Glutamatergic neuron (in vitro differentiated cells): ENCODE results near the gene CDK5R1. TPM values are rescaled to one million over a fixed set of nuclear protein-coding genes. Genes with fewer than 3 reads are reported as not detected.

Experiments
- DNase-seq: peaks from one replicate; pipeline ENCODE4 v3.0.0; 2022
- H3K27ac Mint-ChIP-seq: one replicate; pipeline ENCODE4 v1.8.0; 2020; ENCODE audit warnings: mild to moderate bottlenecking, mixed read lengths, inconsistent platforms; ENCODE audit not compliant: unreplicated experiment
- H3K27me3 Mint-ChIP-seq: one replicate; pipeline ENCODE4 v1.8.0; 2020; ENCODE audit warnings: mild to moderate bottlenecking, moderate library complexity, mixed read lengths, inconsistent platforms; ENCODE audit not compliant: unreplicated experiment
- H3K36me3 Mint-ChIP-seq: one replicate; pipeline ENCODE4 v1.8.0; 2020; ENCODE audit warnings: mild to moderate bottlenecking, mixed read lengths, inconsistent platforms; ENCODE audit not compliant: unreplicated experiment
- H3K4me1 Mint-ChIP-seq: one replicate; pipeline ENCODE4 v1.8.0; 2020; ENCODE audit warnings: mild to moderate bottlenecking, low read depth, mixed read lengths, inconsistent platforms; ENCODE audit not compliant: unreplicated experiment
- H3K4me3 Mint-ChIP-seq: one replicate; pipeline ENCODE4 v1.8.0; 2020; ENCODE audit warnings: mild to moderate bottlenecking, mixed read lengths, inconsistent platforms; ENCODE audit not compliant: unreplicated experiment
- H3K9me3 Mint-ChIP-seq: one replicate; pipeline ENCODE4 v1.8.0; 2020; ENCODE audit warnings: mild to moderate bottlenecking, moderate library complexity, mixed read lengths, inconsistent platforms; ENCODE audit not compliant: unreplicated experiment
- CTCF ChIP-seq: fragments of 200-600 bp; sonication (generic); IDR thresholded peaks from one replicate; pipeline ENCODE4 v1.5.0; 2021; ENCODE audit not compliant: partially characterized antibody, unreplicated experiment
- total RNA-seq: library from RNA; stranded (reverse); fragmentation: NEBNext Ultra II Directional; extraction: Animal tissue kit (Norgen Biotek cat#: 25700); gene quantifications from one replicate; pipeline ENCODE4 v1.2.1, GENCODE V29; 2021; ENCODE audit not compliant: unreplicated experiment

The CDK5R1 gene
- total RNA-seq, 1 donor from 2014 or later = 73.9 TPM

- TF ChIP-seq CTCF = no peak
- Mint-ChIP-seq H3K9me3 (peaks cover 4% of the 10 kb centered on the region), H3K27me3 (peaks cover 4% of the 10 kb centered on the region), H3K4me3 (no peak overlapping the region), H3K4me1 (peaks cover 8% of the 10 kb centered on the region), H3K27ac (no peak overlapping the region), H3K36me3 (no peaks in the 10 kb centered on the region)
- no peak for DNase-seq
These were observed 42.0 kb downstream of the CDK5R1 start for GRCh38 chr17:32528825-32529224.

GRCh38 chr17:32529604-32530003 lies 42.8 kb downstream of the CDK5R1 start:
- Mint-ChIP-seq H3K4me3 (no peak overlapping the region), H3K27ac (no peak overlapping the region), H3K9me3 (peaks cover 3% of the 10 kb centered on the region), H3K36me3 (no peaks in the 10 kb centered on the region), H3K27me3 (peaks cover 4% of the 10 kb centered on the region), H3K4me1 (peaks cover 8% of the 10 kb centered on the region)
- TF ChIP-seq CTCF = no peak
- DNase-seq = no peak

GRCh38 chr17:32533296-32533695 lies 46.5 kb downstream of the CDK5R1 start:
- H3K4me1 Mint-ChIP-seq = peaks cover 11% of the 10 kb centered on the region
- H3K9me3 Mint-ChIP-seq = peaks cover 4% of the 10 kb centered on the region
- H3K36me3 Mint-ChIP-seq = no peaks in the 10 kb centered on the region
- no peak for TF ChIP-seq CTCF
- H3K27ac Mint-ChIP-seq = no peak overlapping the region
- no peak for DNase-seq
- no peak overlapping the region for H3K4me3 Mint-ChIP-seq
- H3K27me3 Mint-ChIP-seq = peaks cover 2% of the 10 kb centered on the region

- Mint-ChIP-seq H3K4me3 (no peak overlapping the region), H3K4me1 (peaks cover 5% of the 10 kb centered on the region), H3K27me3 (no peaks in the 10 kb centered on the region), H3K27ac (no peak overlapping the region), H3K36me3 (no peaks in the 10 kb centered on the region), H3K9me3 (peaks cover 5% of the 10 kb centered on the region)
- DNase-seq = no peak
- no peak for TF ChIP-seq CTCF
These were observed 50.2 kb downstream of the CDK5R1 start for GRCh38 chr17:32536736-32537643.

Other genes with a start within 250 kb of the CDK5R1 start
- gene RHBDL3, start 221.2 kb upstream of the CDK5R1 start, total RNA-seq = 124 TPM
- 48.9 TPM for gene C17orf75, start 144.8 kb upstream of the CDK5R1 start, total RNA-seq
- 216 TPM for gene ZNF207, start 136.8 kb upstream of the CDK5R1 start, total RNA-seq
- 94.1 TPM for gene PSMD11, start 42.5 kb upstream of the CDK5R1 start, total RNA-seq